Psoas muscle (tissue), 8 donors: ENCODE data around the gene KRTAP10-12. TPM values are rescaled to one million over a fixed set of nuclear protein-coding genes. Genes with fewer than 3 reads are reported as not detected.
"Not testable (repeated sequence)": the region's sequence is repeated elsewhere in the genome, so short reads cannot be mapped to it uniquely, and the experiment has no call there.

Experiments used
- ATAC-seq, 4 donors: fragments of 200-7000 bp; cut with Tn5 transposase; one replicate each; pipeline ENCODE4 v1.9.1; 2020; ENCODE audit warnings: moderate library complexity in 3 of 4, mild to moderate bottlenecking in 2 of 4
- DNase-seq, 2 donors: peaks; one replicate each; pipeline ENCODE4 v3.0.0-alpha.2; 2020
- H3K27ac ChIP-seq: fragments of 200-600 bp; one replicate; pipeline ENCODE4 v1.8.0; 2022
- H3K27me3 ChIP-seq, 3 donors: fragments of 200-600 bp in 1 of 3; one replicate each; pipeline versions ENCODE4 v1.6.1 to v1.8.0; 2013 to 2022; ENCODE audit warnings: low read length in 2 of 3, mild to moderate bottlenecking in 2 of 3, moderate library complexity in 1 of 3; ENCODE audit not compliant: insufficient read depth in 3 of 3
- H3K36me3 ChIP-seq, 2 donors: fragments of 200-600 bp in 1 of 2; one replicate each; pipeline versions ENCODE4 v1.6.1 to v1.8.0; 2013 to 2022; ENCODE audit warnings: low read depth in 1 of 2, mild to moderate bottlenecking in 1 of 2, moderate library complexity in 1 of 2; ENCODE audit not compliant: insufficient read depth in 1 of 2
- H3K4me1 ChIP-seq: fragments of 200-600 bp; one replicate; pipeline ENCODE4 v1.8.0; 2022
- H3K4me3 ChIP-seq: fragments of 200-600 bp; one replicate; pipeline ENCODE4 v1.8.0; 2022; ENCODE audit warnings: mild to moderate bottlenecking
- H3K9me3 ChIP-seq: fragments of 200-600 bp; one replicate; pipeline ENCODE4 v1.8.0; 2022
- WGBS, 3 donors: extraction: QIAGEN DNeasy Blood & Tissue Kit; methylation state at CpG; one replicate each; pipeline versions ENCODE4 v1.1.6 to v1.1.7; 2013; 5-methylcytosine and 5-hydroxymethylcytosine counted together
- intact Hi-C, 2 donors: fragments of 100-400 bp; cut with DNase I; formaldehyde crosslinking; loops; one replicate each; pipeline versions ENCODE4 v1.11.0 to v1.14.2; 2022
- long read RNA-seq, 2 donors: library from polyadenylated mRNA; unstranded; transcript quantifications; one replicate each; pipeline ENCODE4 v2.0.0, GENCODE V29; 2021
- polyA plus RNA-seq, 3 donors: library from polyadenylated mRNA; stranded (reverse); fragments of 200-250 nt; gene quantifications; one replicate each; pipeline ENCODE4 v1.2.3, GENCODE V29; 2013
- total RNA-seq, 4 donors: library from RNA; stranded (reverse); fragmentation: NEBNext Ultra II Directional in 2 of 4; extraction: Animal tissue kit (Norgen Biotek cat#: 25700) in 2 of 4; gene quantifications; one replicate each; pipeline versions ENCODE4 v1.2.1 to v1.2.4, GENCODE V29; 2021 to 2023
- TF ChIP-seq, protein P1 (sequence below): fragments of 200-600 bp; IDR thresholded peaks from one replicate; pipeline ENCODE4 v1.8.0; 2022; ENCODE audit warnings: antibody characterized with exemption
- donor health status: healthy with polysubstance abuse.
- donor health status: DM: no; HTN: no; CAD: no; lungs with moderate emphysema.
- donor health status: Bipolar disorder and iron deficiency.
- donor health status: healthy.
- donor health status: DM: yes; HTN: yes; CAD: no.
- donor health status: DM: no; HTN: no; CAD: no.
- donor health status: DM: no; HTN: no; CAD: no.
- donor health status: DM: yes; HTN: yes; CAD: no.

The KRTAP10-12 gene, protein sequence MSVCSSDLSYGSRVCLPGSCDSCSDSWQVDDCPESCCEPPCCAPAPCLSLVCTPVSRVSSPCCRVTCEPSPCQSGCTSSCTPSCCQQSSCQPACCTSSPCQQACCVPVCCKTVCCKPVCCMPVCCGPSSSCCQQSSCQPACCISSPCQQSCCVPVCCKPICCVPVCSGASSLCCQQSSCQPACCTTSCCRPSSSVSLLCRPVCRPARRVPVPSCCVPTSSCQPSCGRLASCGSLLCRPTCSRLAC
- not detected for total RNA-seq
- not detected for polyA plus RNA-seq
- long read RNA-seq, donor 1: 0 reads
- long read RNA-seq, donor 2: 0 reads

DNA sequence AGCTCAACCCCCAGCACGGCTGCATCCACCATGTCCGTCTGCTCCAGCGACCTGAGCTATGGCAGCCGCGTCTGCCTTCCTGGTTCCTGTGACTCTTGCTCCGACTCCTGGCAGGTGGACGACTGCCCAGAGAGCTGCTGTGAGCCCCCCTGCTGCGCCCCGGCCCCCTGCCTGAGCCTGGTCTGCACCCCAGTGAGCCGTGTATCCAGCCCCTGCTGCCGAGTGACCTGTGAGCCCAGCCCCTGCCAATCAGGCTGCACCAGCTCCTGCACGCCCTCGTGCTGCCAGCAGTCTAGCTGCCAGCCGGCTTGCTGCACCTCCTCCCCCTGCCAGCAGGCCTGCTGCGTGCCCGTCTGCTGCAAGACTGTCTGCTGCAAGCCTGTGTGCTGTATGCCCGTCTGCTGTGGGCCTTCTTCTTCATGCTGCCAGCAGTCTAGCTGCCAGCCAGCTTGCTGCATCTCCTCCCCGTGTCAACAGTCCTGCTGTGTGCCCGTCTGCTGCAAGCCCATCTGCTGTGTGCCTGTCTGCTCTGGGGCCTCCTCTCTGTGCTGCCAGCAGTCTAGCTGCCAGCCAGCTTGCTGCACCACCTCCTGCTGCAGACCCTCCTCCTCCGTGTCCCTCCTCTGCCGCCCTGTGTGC lies at the start of gene KRTAP10-12:
Gene KRTAP10-12, plus strand, starts transcription at position 1 of the 639 bp plus-strand sequence. Its CDS starts 30 bp downstream, at position 31.
- peaks cover 22% of the 10 kb centered on the region for H3K9me3 ChIP-seq
- ATAC-seq: not testable (repeated sequence)
- 24 to 39% (median 25%) methylated on average over 16 to 21 of the region's 21 CpGs for WGBS, 3 donors

DNA sequence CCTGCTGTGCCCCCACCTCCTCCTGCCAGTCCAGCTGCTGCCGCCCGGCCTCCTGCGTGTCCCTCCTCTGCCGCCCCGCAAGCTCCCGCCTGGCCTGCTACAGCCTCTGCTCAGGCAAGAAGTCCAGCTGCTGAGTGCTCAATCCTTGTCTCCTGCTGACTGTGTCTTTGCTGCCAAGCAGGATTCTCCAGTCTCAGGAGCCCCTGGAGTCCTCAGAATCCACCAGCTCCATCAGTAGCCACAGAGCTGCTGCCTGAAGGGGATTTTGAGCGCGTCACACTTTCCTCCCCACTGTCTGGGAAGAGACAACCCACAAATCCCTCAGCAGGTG lies 49.8 kb upstream of the KRTAP10-12 start:
- Histone ChIP-seq H3K4me1 (no peaks in the 10 kb centered on the region), H3K9me3 (peaks cover 3% of the 10 kb centered on the region), H3K27ac (no peak overlapping the region), H3K4me3 (no peak overlapping the region), H3K27me3 (peaks cover 0 to 43% (median 6%) of the 10 kb centered on the region in 3 donors), H3K36me3 (no peaks in the 10 kb centered on the region)
- 15 to 26% (median 18%) methylated on average over 8 of the region's 8 CpGs for WGBS, 3 donors
- intact Hi-C loops: no loop called here
- TF ChIP-seq, protein P1, sequence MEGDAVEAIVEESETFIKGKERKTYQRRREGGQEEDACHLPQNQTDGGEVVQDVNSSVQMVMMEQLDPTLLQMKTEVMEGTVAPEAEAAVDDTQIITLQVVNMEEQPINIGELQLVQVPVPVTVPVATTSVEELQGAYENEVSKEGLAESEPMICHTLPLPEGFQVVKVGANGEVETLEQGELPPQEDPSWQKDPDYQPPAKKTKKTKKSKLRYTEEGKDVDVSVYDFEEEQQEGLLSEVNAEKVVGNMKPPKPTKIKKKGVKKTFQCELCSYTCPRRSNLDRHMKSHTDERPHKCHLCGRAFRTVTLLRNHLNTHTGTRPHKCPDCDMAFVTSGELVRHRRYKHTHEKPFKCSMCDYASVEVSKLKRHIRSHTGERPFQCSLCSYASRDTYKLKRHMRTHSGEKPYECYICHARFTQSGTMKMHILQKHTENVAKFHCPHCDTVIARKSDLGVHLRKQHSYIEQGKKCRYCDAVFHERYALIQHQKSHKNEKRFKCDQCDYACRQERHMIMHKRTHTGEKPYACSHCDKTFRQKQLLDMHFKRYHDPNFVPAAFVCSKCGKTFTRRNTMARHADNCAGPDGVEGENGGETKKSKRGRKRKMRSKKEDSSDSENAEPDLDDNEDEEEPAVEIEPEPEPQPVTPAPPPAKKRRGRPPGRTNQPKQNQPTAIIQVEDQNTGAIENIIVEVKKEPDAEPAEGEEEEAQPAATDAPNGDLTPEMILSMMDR: no peak
- DNase-seq (no peak), ATAC-seq (no peak)

More for the DNA sequence above, at the start of gene KRTAP10-12:
- H3K27me3 ChIP-seq: peaks cover 5 to 55% (median 24%) of the 10 kb centered on the region in 3 donors
- H3K27ac ChIP-seq, H3K4me3 ChIP-seq, H3K4me1 ChIP-seq, H3K36me3 ChIP-seq, intact Hi-C loops, DNase-seq: not testable (repeated sequence)

DNA sequence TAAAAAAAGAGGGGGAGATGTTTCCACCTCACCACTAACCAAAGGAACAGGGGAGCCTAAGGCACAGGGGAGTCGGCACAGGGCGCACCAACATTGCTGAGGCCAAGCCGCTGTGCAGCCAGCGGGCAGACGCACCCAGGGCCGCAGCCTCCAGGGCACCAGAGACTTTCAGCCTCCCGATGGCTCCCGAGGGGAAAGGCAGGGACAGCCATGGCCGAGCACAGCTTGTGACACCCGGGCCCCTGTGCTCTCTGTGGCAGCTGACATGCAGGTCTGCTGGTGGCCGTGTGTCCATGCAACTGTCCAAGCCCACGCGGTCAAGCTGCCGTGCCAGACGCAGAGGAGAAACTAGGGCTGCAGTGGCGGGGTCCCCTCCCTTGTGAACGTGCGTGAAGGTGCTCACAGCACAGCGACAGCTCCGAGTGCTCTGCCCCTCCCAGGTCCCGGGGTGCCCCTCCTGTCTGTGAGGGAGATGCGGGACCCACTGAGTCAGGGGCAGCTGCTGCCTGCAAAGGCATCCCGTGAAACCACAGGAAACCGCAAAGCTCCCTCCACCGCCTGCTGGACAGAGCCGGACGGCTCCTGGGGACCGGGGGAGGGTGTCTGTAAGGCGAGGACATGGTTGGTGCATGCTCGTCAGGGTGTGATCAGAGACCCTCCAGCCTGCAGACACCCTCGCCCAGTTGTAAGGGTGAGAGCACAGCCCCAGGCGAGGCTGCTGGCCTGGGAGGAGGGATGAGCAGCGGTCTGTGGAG lies 48.2 kb upstream of the KRTAP10-12 start:
- intact Hi-C loops: no loop called here
- ATAC-seq: no peak
- peaks cover 3% of the 10 kb centered on the region for H3K9me3 ChIP-seq
- H3K4me3 ChIP-seq: no peak overlapping the region
- no peak overlapping the region for H3K27ac ChIP-seq
- no peaks in the 10 kb centered on the region for H3K36me3 ChIP-seq
- 68 to 74% (median 71%) methylated on average over 33 of the region's 33 CpGs for WGBS, 3 donors
- no peaks in the 10 kb centered on the region for H3K4me1 ChIP-seq
- DNase-seq: no peak
- peaks cover 0 to 43% (median 6%) of the 10 kb centered on the region in 3 donors for H3K27me3 ChIP-seq
- TF ChIP-seq, protein P1: no peak

DNA sequence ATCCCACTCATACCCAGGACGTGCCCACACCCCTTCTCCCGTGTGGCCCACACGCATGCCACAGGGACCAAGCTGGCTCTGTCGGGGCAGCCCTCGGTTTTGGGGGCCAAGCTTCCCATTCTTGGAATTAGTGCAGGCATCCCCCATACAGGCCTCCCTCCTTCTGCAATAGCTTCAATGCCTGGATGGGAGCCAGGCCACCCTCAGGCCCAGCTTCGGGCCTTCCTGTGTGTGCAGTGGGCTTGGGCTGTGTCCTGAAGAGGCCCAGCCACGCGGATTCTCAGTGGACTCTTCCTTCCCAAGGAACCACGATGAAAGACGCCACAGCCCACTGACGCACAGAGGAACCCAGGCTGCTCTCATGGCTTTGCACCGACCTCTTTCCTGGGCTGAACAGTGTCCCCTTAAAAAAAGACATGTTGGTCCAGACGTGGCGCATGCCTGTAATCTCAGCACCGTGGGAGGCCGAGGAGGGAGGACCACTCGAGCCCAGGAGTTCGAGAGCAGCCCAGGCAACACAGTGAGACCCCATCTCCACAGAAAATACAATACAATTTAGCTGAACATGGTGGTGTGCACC lies 47.4 kb upstream of the KRTAP10-12 start:
- Histone ChIP-seq H3K4me3 (no peak overlapping the region), H3K27me3 (peaks cover 0 to 43% (median 4%) of the 10 kb centered on the region in 3 donors), H3K4me1 (no peaks in the 10 kb centered on the region), H3K27ac (no peak overlapping the region), H3K36me3 (no peaks in the 10 kb centered on the region), H3K9me3 (no peaks in the 10 kb centered on the region)
- intact Hi-C loops: no loop called here
- ATAC-seq (no peak), DNase-seq (no peak)
- 80 to 81% (median 81%) methylated on average over 18 of the region's 18 CpGs for WGBS, 3 donors
- TF ChIP-seq, protein P1: no peak
